SU-DHL-6 (cell line): ENCODE data around the gene PRXL2B.

Experiments used
- H2AFZ ChIP-seq: fragments of 200-600 bp; sonication (generic); 2 replicates; pipeline ENCODE4 v1.6.1; 2014; ENCODE audit warnings: low read depth, mild to moderate bottlenecking, moderate library complexity, mixed read lengths, antibody characterized with exemption, low read length; ENCODE audit not compliant: severe bottlenecking
- H3F3A ChIP-seq: fragments of 200-600 bp; shearing (Covaris generic); 2 replicates; pipeline ENCODE4 v1.6.0; 2016; ENCODE audit warnings: antibody characterized with exemption, mild to moderate bottlenecking; ENCODE audit not compliant: insufficient read depth
- H3K27ac ChIP-seq: fragments of 200-600 bp; sonication (generic); 2 replicates; pipeline ENCODE4 v1.5.1; 2016; ENCODE audit warnings: low read depth, mild to moderate bottlenecking, low read length, moderate library complexity, mixed read lengths
- H3K27me3 ChIP-seq: fragments of 200-600 bp; sonication (generic), shearing (Covaris generic); 2 replicates; pipeline ENCODE4 v1.6.0; 2014; ENCODE audit warnings: mild to moderate bottlenecking, low read length
- H3K36me3 ChIP-seq: fragments of 200-600 bp; sonication (generic); 2 replicates; pipeline ENCODE4 v1.6.1; 2014; ENCODE audit warnings: mild to moderate bottlenecking, low read length, mixed read lengths
- H3K4me2 ChIP-seq: fragments of 300-600, 200-600 bp; shearing (Covaris generic), sonication (generic); 2 replicates; pipeline ENCODE4 v1.6.0; 2014; ENCODE audit warnings: low read length, low read depth, mild to moderate bottlenecking; ENCODE audit not compliant: poor library complexity, severe bottlenecking
- H3K4me3 ChIP-seq: fragments of 200-600 bp; sonication (generic); 2 replicates; pipeline ENCODE4 v1.5.1; 2014; ENCODE audit warnings: antibody characterized with exemption, low read length, mild to moderate bottlenecking, mixed read lengths; ENCODE audit not compliant: insufficient read depth, poor library complexity, severe bottlenecking
- H3K79me2 ChIP-seq: fragments of 200-600 bp; sonication (generic); 2 replicates; pipeline ENCODE4 v1.6.1; 2014; ENCODE audit warnings: mild to moderate bottlenecking, low read length, moderate library complexity; ENCODE audit not compliant: insufficient read depth
- H3K9ac ChIP-seq: fragments of 200-600 bp; sonication (generic); 2 replicates; pipeline ENCODE4 v1.7.0; 2014; ENCODE audit warnings: mild to moderate bottlenecking, low read length
- H3K9me2 ChIP-seq: fragments of 200-600 bp; sonication (generic); replicated peaks from 2 replicates; pipeline ENCODE4 v1.6.1; 2014; ENCODE audit warnings: low read length; ENCODE audit not compliant: insufficient read depth
- H3K9me3 ChIP-seq: fragments of 200-600 bp; sonication (generic); 2 replicates; pipeline ENCODE4 v1.6.1; 2014; ENCODE audit warnings: low read length, mixed read lengths; ENCODE audit not compliant: insufficient read depth
- H4K20me1 ChIP-seq: fragments of 200-600 bp; sonication (generic); 2 replicates; pipeline ENCODE4 v1.6.1; 2014; ENCODE audit warnings: low read depth, mild to moderate bottlenecking, antibody characterized with exemption, low read length, moderate library complexity, mixed read lengths
- CTCF ChIP-seq: fragments of 200-600 bp; sonication (generic); IDR thresholded peaks from one replicate; pipeline ENCODE4 v1.5.1; 2017; ENCODE audit warnings: antibody characterized with exemption, mild to moderate bottlenecking, low read length, moderate library complexity; ENCODE audit not compliant: insufficient read depth, poor library complexity, severe bottlenecking
- EZH2phosphoT487 ChIP-seq: fragments of 200-600 bp; sonication (generic), shearing (Covaris generic); conservative IDR thresholded peaks from 2 replicates; pipeline ENCODE4 v1.6.1; 2018; ENCODE audit warnings: mild to moderate bottlenecking, antibody characterized with exemption, low read length, moderate library complexity, mixed read lengths

PRXL2B gene

GRCh38 chr1:2595812-2596529, 9.4 kb downstream of the PRXL2B start:
- TF ChIP-seq CTCF: no peak
- no peak for TF ChIP-seq EZH2phosphoT487
- Histone ChIP-seq H3K4me2 (no peak overlapping the region), H3K79me2 (no peaks in the 10 kb centered on the region), H2AFZ (no peak overlapping the region), H3K27ac (no peak overlapping the region), H3K36me3 (no peaks in the 10 kb centered on the region), H3K9ac (no peak overlapping the region), H3K9me2 (no peaks in the 10 kb centered on the region), H3K9me3 (no peaks in the 10 kb centered on the region), H3F3A (no peaks in the 10 kb centered on the region), H4K20me1 (no peaks in the 10 kb centered on the region), H3K27me3 (no peaks in the 10 kb centered on the region), H3K4me3 (no peak overlapping the region)

DNA sequence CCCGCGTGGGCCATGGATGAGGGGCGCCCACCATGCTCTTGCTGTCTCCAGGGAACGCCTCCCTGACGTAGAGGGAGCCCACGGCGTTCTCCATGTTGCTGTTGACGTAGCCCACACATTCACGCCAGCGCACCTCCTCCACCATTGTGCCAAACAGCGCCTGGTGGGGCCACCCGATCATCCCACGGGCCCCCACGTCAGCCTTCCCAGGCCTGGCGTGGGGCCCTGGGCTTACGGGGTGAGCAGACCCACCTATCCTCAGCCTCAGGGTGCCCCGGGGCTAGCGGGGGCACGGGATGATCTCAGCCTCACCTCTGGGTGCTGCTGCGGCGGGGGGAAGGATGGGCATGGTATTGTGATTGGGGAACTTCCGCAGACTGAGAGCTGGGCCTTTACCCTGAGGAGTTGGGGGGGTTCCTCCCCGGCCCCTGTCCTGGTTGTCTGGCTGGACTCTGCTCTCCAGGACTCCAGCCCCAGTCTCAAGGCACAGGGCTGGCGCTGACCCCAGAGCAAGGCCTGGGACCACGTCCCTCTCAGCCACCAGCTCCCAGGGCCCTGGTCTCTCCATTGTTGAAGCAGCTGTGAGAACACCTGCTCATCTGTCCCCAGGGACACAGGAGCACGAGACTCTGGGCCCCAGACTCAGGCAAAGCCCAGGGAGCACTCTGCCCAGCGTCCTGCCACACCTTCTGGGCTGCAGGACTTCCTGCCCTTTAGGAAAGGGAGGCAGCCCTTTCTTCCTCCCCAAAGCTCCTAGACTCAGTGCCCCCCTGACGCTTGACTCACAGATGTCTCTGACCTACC, 10.2 kb downstream of the PRXL2B start:
- Histone ChIP-seq H2AFZ (no peak overlapping the region), H3K27me3 (no peaks in the 10 kb centered on the region), H3K9ac (no peak overlapping the region), H3K4me2 (no peak overlapping the region), H3F3A (no peaks in the 10 kb centered on the region), H3K27ac (no peak overlapping the region), H3K4me3 (no peak overlapping the region), H3K36me3 (no peaks in the 10 kb centered on the region), H4K20me1 (no peaks in the 10 kb centered on the region), H3K79me2 (no peaks in the 10 kb centered on the region), H3K9me3 (no peaks in the 10 kb centered on the region), H3K9me2 (no peaks in the 10 kb centered on the region)
- TF ChIP-seq CTCF (no peak), EZH2phosphoT487 (no peak)

- Histone ChIP-seq H3K27ac (no peak overlapping the region), H4K20me1 (no peaks in the 10 kb centered on the region), H3K9ac (no peak overlapping the region), H3K9me2 (no peaks in the 10 kb centered on the region), H3K4me3 (no peak overlapping the region), H3K27me3 (no peaks in the 10 kb centered on the region), H3K79me2 (no peaks in the 10 kb centered on the region), H3F3A (no peaks in the 10 kb centered on the region), H3K4me2 (no peak overlapping the region), H2AFZ (no peak overlapping the region), H3K36me3 (no peaks in the 10 kb centered on the region), H3K9me3 (no peaks in the 10 kb centered on the region)
- no peak for TF ChIP-seq EZH2phosphoT487
- no peak for TF ChIP-seq CTCF
Observed at GRCh38 chr1:2597441-2598328, 11.1 kb downstream of the PRXL2B start.
